GM12878 (cell line): ENCODE results near the gene TEC. TPM values are rescaled to one million over a fixed set of nuclear protein-coding genes. Genes with fewer than 3 reads are reported as not detected.

Experiments
- ATAC-seq: fragments of 200-7000 bp; cut with Tn5 transposase; 3 replicates; pipeline ENCODE4 v1.9.1; 2020; ENCODE audit warnings: mild to moderate bottlenecking, moderate library complexity
- BruUV-seq: library from RNA; stranded (reverse); fragments of 400-500 nt; replicated peaks from 2 replicates; lab custom pipeline; 2021; lab: Mats Ljungman, UMichigan
- CTCF ChIA-PET: fragments of 300-600 bp; sonication (Branson Sonifier 250); formaldehyde crosslinking; extraction: SDS; loops from one replicate; lab custom pipeline; 2021; ENCODE audit warnings: inconsistent platforms; lab: Yijun Ruan, JAX
- POLR2A ChIA-PET: fragments of 350-600 bp; formaldehyde crosslinking; extraction: SDS; loops from one replicate; lab custom pipeline; 2021; ENCODE audit warnings: inconsistent platforms; lab: Charles Lee
- RAD21 ChIA-PET: fragments of 300-600 bp; sonication (Branson Sonifier 250); formaldehyde crosslinking; loops from one replicate; lab custom pipeline; 2023; ENCODE audit warnings: antibody characterized with exemption; ENCODE audit not compliant: unreplicated experiment; lab: Charles Lee
- SMC1A ChIA-PET: fragments of 300-600 bp; sonication (Branson Sonifier 250); formaldehyde crosslinking; loops from one replicate; lab custom pipeline; 2023; ENCODE audit not compliant: unreplicated experiment, uncharacterized antibody; lab: Charles Lee
- DNase-seq: peaks from one replicate; pipeline ENCODE4 v3.0.0-alpha.2; 2011; ENCODE audit warnings: low read depth, low spot score
- FAIRE-seq: peaks from 3 replicates; lab custom pipeline; 2011; peaks lifted over from hg19 to GRCh38; lab: Jason Lieb, UNC
- H2AFZ ChIP-seq: 2 replicates; pipeline ENCODE4 v1.6.0; 2011; ENCODE audit warnings: low read depth, low read length, control low read depth; ENCODE audit not compliant: control insufficient read depth
- H3K27ac ChIP-seq: 2 replicates; pipeline ENCODE4 v1.5.1; 2011; ENCODE audit warnings: control low read depth; ENCODE audit not compliant: control insufficient read depth, insufficient read depth
- H3K27me3 ChIP-seq, 2 experiments: replicated peaks in 1 of 2; 2 replicates each; pipeline versions ENCODE4 v1.6.0 to v1.6.1; 2011; ENCODE audit warnings: low read length in 1 of 2; ENCODE audit not compliant: control insufficient read depth in 2 of 2, insufficient read depth in 2 of 2
- H3K36me3 ChIP-seq, 2 experiments: 2 replicates each; pipeline ENCODE4 v1.5.1; 2011; ENCODE audit warnings: low read length in 1 of 2; ENCODE audit not compliant: control insufficient read depth in 2 of 2, insufficient read depth in 2 of 2
- H3K4me1 ChIP-seq: 2 replicates; pipeline ENCODE4 v1.6.1; 2011; ENCODE audit warnings: mild to moderate bottlenecking, low read length, moderate library complexity, mixed read lengths; ENCODE audit not compliant: control insufficient read depth, insufficient read depth
- H3K4me2 ChIP-seq: 2 replicates; pipeline ENCODE4 v1.6.0; 2011; ENCODE audit warnings: control low read depth; ENCODE audit not compliant: control insufficient read depth, insufficient read depth
- H3K4me3 ChIP-seq: fragments of 200-600 bp; sonication (generic); 2 replicates; pipeline ENCODE4 v1.5.1; 2016
- H3K79me2 ChIP-seq: 2 replicates; pipeline ENCODE4 v1.6.0; 2011; ENCODE audit warnings: low read length; ENCODE audit not compliant: control insufficient read depth, insufficient read depth
- H3K9ac ChIP-seq: 2 replicates; pipeline ENCODE4 v1.8.0; 2011; ENCODE audit warnings: low read length, control low read depth, mixed read lengths; ENCODE audit not compliant: control insufficient read depth, insufficient read depth
- H3K9me3 ChIP-seq: replicated peaks from 3 replicates; pipeline ENCODE4 v1.5.1; 2011; ENCODE audit warnings: mild to moderate bottlenecking, low read length; ENCODE audit not compliant: control insufficient read depth, insufficient read depth
- H4K20me1 ChIP-seq: 2 replicates; pipeline ENCODE4 v1.6.0; 2011; ENCODE audit not compliant: control insufficient read depth, insufficient read depth
- ATF7 ChIP-seq: fragments of 450-650 bp; IDR thresholded peaks from 2 replicates; pipeline ENCODE4 v1.6.1; 2016; ENCODE audit warnings: low read depth, mild to moderate bottlenecking
- CHD1 ChIP-seq: IDR thresholded peaks from 2 replicates; pipeline ENCODE4 v1.6.1; 2012; ENCODE audit warnings: low read depth, low read length, improper control_type of control experiment
- FOXK2 ChIP-seq: fragments of 450-650 bp; IDR thresholded peaks from 2 replicates; pipeline ENCODE4 v1.6.1; 2017; ENCODE audit warnings: mild to moderate bottlenecking, moderate library complexity
- MTA3 ChIP-seq: IDR thresholded peaks from 2 replicates; pipeline ENCODE4 v1.6.1; 2012; ENCODE audit warnings: low read length, inconsistent platforms, borderline replicate concordance
- SIN3A ChIP-seq: IDR thresholded peaks from 2 replicates; pipeline ENCODE4 v1.6.1; 2012; ENCODE audit warnings: low read depth, low read length, improper control_type of control experiment
- YY1 ChIP-seq: IDR thresholded peaks from 2 replicates; pipeline ENCODE4 v1.6.1; 2011; ENCODE audit warnings: low read depth, mild to moderate bottlenecking, low read length
- WGBS: methylation state at CpG from one replicate; pipeline ENCODE4 v1.1.6; 2016; ENCODE audit warnings: low lambda C conversion rate; ENCODE audit not compliant: insufficient replicate concordance, insufficient coverage; ENCODE audit errors: missing lambda C conversion rate; 5-methylcytosine and 5-hydroxymethylcytosine counted together
- in situ Hi-C: fragments of 300-500 bp; cut with MboI; formaldehyde crosslinking; loops from 9 replicates; pipeline ENCODE4 v1.14.3; 2018; ENCODE audit warnings: mixed read lengths
- intact Hi-C: fragments of 100-400 bp; cut with micrococcal nuclease; formaldehyde crosslinking; loops from one replicate; pipeline ENCODE4 v1.14.2; 2022; ENCODE audit not compliant: unreplicated experiment
- polyA plus RNA-seq, 11 experiments: library from polyadenylated mRNA; depleted of rRNA in 4 of 11; unstranded in 6 of 11; stranded (reverse) in 5 of 11; fragments of >200 nt; fragmentation: Nextera tagmentation in 4 of 11; fragmentation: Illumina TruSeq in 1 of 11; extraction: Ambion mirVana in 4 of 11; extraction: Trizol in 1 of 11; gene quantifications; 1 replicate in 1 of 11; 2 replicates in 10 of 11; pipeline versions ENCODE4 v1.2.1 to v1.2.3, GENCODE V29; 2011 to 2016; ENCODE audit warnings: inconsistent platforms in 2 of 11, missing spikeins in 2 of 11, low read depth in 1 of 11
- total RNA-seq, 4 experiments: library from RNA; depleted of rRNA in 3 of 4; stranded (reverse); fragments of >200 nt in 3 of 4; fragmentation: Illumina TruSeq in 1 of 4; extraction: Trizol in 1 of 4; gene quantifications; 2 replicates each; pipeline versions ENCODE4 v1.2.1 to v1.2.3, GENCODE V29; 2013 to 2021
- TF ChIP-seq, protein P1 (sequence below): fragments of 450-650 bp; formaldehyde crosslinking; IDR thresholded peaks from 2 replicates; pipeline ENCODE4 v1.5.0; 2022; ENCODE audit warnings: mild to moderate bottlenecking, missing genetic modification characterization
- TF ChIP-seq, protein P2 (sequence below): IDR thresholded peaks from 2 replicates; pipeline ENCODE4 v1.6.1; 2012; ENCODE audit warnings: low read depth, low read length, improper control_type of control experiment

TEC gene
- total and polyA plus RNA-seq, 10 of the 15 experiments (the other 5 are each of a cell fraction or from before 2014, with no cell fraction given), result 7.4 to 27.2 (median 17.1) TPM

DNA sequence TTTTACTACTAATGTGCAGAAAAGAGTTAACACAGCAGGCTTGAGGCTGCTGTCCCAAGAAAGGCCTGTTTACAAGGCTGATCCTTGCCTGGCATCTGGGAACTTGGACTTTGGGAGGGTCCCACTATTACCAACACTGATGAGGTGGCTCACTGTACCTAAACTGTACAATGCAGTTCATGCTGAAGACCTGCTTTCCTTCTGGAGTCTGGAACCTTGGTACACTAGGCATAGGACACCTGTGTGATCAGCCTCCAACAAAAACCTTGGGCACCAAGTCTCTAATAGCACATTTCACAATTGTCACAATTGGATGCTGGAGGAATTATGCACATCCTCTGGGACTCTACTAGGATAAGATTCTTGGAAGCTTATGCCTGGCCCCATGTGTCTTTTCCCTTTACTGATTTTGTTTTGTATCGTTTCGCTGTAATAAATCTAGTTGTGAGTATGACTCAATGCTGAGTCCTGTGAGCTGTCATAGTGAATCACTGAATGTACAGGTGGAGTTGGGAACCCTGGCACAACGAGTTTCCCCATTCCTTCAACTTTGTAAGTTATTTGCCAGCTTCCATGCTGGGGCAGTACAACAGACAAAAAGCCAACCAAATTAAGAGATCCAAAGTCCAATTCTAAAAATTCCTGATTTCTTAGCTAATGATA, 45.9 kb downstream of the TEC start:
- ChIA-PET RAD21 (interaction anchor here (1.0 to 1.5 kb wide), 2 partner anchors 9 to 12 kb away, joined by 4 read pairs; no protein-coding TSS in a partner anchor), POLR2A (interaction anchor here (0.9 to 3.7 kb wide), 2 partner anchors 10 to 11 kb away, joined by 3 to 20 read pairs; no protein-coding TSS in a partner anchor), CTCF (interaction anchor here (0.8 to 1.3 kb wide), 3 partner anchors 10 to 47 kb away, joined by 3 to 4 read pairs (median 3); no protein-coding TSS in a partner anchor), SMC1A (interaction anchor here (1.1 to 13.5 kb wide), 5 partner anchors 11 to 43 kb away, joined by 3 to 124 read pairs (median 5); no protein-coding TSS in a partner anchor)
- TF ChIP-seq MTA3 (no peak), YY1 (no peak), SIN3A (no peak), CHD1 (no peak), FOXK2 (no peak), ATF7 (no peak)
- TF ChIP-seq, protein P1, sequence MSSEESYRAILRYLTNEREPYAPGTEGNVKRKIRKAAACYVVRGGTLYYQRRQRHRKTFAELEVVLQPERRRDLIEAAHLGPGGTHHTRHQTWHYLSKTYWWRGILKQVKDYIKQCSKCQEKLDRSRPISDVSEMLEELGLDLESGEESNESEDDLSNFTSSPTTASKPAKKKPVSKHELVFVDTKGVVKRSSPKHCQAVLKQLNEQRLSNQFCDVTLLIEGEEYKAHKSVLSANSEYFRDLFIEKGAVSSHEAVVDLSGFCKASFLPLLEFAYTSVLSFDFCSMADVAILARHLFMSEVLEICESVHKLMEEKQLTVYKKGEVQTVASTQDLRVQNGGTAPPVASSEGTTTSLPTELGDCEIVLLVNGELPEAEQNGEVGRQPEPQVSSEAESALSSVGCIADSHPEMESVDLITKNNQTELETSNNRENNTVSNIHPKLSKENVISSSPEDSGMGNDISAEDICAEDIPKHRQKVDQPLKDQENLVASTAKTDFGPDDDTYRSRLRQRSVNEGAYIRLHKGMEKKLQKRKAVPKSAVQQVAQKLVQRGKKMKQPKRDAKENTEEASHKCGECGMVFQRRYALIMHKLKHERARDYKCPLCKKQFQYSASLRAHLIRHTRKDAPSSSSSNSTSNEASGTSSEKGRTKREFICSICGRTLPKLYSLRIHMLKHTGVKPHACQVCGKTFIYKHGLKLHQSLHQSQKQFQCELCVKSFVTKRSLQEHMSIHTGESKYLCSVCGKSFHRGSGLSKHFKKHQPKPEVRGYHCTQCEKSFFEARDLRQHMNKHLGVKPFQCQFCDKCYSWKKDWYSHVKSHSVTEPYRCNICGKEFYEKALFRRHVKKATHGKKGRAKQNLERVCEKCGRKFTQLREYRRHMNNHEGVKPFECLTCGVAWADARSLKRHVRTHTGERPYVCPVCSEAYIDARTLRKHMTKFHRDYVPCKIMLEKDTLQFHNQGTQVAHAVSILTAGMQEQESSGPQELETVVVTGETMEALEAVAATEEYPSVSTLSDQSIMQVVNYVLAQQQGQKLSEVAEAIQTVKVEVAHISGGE (CRISPR knock-in tag), result no peak
- TF ChIP-seq, protein P2, sequence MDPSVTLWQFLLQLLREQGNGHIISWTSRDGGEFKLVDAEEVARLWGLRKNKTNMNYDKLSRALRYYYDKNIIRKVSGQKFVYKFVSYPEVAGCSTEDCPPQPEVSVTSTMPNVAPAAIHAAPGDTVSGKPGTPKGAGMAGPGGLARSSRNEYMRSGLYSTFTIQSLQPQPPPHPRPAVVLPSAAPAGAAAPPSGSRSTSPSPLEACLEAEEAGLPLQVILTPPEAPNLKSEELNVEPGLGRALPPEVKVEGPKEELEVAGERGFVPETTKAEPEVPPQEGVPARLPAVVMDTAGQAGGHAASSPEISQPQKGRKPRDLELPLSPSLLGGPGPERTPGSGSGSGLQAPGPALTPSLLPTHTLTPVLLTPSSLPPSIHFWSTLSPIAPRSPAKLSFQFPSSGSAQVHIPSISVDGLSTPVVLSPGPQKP, result no peak
- no peak for ATAC-seq
- no peak for FAIRE-seq
- H3K9me3 ChIP-seq, result peaks cover 15% of the 10 kb centered on the region
- intact Hi-C loops (no loop called here), in situ Hi-C loops (no loop called here)
- WGBS, result 100% methylated on average over 3 of the region's 3 CpGs
- H2AFZ ChIP-seq, result no peak overlapping the region
- no peaks in the 10 kb centered on the region for H4K20me1 ChIP-seq
- H3K4me2 ChIP-seq, result no peak overlapping the region
- no peak for DNase-seq
- no peak overlapping the region for H3K4me3 ChIP-seq
- peaks cover 27% of the 10 kb centered on the region for H3K79me2 ChIP-seq
- H3K9ac ChIP-seq, result no peak overlapping the region
- no peak overlapping the region for H3K27ac ChIP-seq
- H3K36me3 ChIP-seq, result peaks cover 9 to 15% of the 10 kb centered on the region in 2 experiments
- H3K4me1 ChIP-seq, result peaks cover 3% of the 10 kb centered on the region; the same call in 1 of the 2 replicates
- no peaks in the 10 kb centered on the region for H3K27me3 ChIP-seq
- no TSS peak for BruUV-seq
